GM12801 (cell line): Measurements from ENCODE around the gene HELB.

ENCODE experiments used
- CTCF ChIP-seq: IDR thresholded peaks from one replicate; pipeline ENCODE4 v1.5.1; 2011; ENCODE audit warnings: control low read depth; ENCODE audit not compliant: insufficient read length; ENCODE audit errors: extremely low read depth

HELB gene

DNA sequence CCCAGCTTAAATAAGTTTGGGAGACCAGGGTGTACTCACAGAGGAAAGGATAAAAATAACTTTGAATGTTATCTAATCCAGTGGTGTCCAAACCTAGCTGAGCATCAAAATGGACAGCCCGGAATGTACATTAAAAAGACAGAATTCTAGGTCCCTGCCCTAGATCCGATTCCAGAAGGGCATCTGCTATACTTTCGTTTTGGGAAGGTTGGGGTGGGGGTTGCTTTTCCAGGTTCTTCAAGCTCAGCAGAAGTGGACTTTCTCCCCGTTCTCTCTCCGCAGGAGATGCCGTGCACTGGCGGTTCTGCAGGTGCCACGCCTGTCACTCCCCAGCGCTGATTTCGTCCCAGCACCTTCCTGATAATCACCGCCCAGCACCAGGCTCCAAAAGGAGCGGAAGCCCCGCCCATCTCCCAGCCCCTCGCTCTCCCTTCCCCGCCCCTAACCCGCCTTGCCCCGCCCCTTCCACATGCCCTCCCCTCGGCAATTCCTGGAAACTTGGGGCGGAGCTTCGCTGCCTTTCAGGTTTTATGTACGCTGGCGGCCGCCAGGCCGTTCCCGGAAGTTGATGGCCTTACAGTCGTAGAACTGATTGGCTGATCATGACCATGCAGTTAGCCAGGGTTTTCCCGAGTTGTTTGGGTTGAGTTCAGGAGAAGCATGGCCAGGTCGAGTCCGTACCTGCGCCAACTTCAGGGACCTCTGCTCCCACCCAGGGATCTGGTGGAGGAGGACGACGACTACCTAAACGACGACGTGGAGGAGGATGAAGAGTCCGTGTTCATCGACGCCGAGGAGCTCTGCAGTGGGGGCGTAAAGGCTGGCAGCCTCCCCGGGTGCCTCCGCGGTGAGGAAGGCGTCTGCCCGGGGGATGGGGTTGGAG lies at the start of gene HELB:
Gene HELB (plus strand): TSS at position 550 of the 883 bp plus-strand sequence. CDS start 111 bp downstream, at position 661.
- TF ChIP-seq CTCF = no peak

DNA sequence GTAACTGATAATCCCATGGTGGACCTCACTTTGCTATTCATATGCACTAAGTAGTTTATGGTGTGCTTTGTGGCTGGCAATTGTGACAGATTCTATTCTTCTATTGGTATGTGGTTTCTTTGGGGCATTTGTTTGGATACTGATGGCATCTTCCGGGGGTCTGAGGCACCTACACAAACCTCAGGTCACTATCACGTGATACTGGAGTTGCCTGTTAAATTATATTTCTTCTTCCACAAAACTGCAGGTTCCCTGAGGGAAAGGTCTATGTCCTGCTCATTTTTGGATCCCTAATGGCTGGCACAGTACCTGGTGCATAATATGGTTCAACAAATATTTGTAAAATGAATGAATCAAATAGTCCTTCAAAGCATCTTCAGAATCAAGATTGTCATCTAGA lies 49.5 kb upstream of the HELB start:
- no peak for TF ChIP-seq CTCF

DNA sequence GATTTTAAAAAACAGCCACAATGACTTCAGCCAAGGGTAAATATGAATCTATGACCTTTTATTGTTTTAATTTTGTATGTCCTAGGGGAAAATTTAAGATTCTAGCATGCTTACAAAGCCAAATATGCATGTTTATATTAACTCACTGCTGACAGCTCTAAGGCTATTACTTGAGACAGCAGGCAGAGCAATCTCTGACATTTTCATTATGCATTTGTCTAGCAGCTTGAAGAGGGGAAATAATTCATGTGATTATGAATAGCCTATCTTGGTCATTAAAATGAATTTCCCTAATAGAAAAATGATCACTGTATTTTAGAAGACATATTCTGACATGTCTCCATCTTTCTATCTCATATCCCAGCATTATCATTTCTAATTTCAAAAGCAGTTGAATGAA lies 46.6 kb upstream of the HELB start:
- TF ChIP-seq CTCF = no peak

- no peak for TF ChIP-seq CTCF
Observed at GRCh38 chr12:66258011-66258410, 44.3 kb upstream of the HELB start.

DNA sequence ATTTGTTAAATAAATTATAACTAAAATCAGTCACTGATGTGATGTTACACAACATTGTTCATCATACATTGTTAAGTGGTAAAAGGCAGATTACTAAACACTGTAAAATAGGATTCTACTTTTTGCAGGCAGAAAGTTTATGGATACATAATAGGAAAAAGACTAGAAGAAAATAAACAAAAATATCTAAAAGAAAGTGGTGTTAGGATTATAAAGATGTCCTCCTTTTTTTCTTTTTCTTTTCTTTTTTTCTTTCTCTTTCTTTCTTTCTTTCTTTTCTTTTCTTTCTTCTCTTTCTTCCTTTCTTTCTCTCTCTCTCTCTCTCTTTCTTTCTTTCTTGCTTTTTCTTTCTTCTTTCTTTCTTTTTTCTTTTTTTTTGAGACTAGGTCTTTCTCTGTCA lies 39.6 kb upstream of the HELB start:
- no peak for TF ChIP-seq CTCF

- TF ChIP-seq CTCF = no peak
Observed at GRCh38 chr12:66268562-66268961, 33.7 kb upstream of the HELB start.

- TF ChIP-seq CTCF = no peak
Observed at GRCh38 chr12:66269142-66269541, 33.2 kb upstream of the HELB start.
